HG03064 (cell line): ENCODE data around the gene ASB7.

ENCODE experiments used
- ATAC-seq: cut with Tn5 transposase; IDR thresholded peaks from one replicate; pipeline ENCODE4 v1.9.1; 2021; ENCODE audit warnings: low read depth; ENCODE audit not compliant: unreplicated experiment

Gene ASB7

DNA sequence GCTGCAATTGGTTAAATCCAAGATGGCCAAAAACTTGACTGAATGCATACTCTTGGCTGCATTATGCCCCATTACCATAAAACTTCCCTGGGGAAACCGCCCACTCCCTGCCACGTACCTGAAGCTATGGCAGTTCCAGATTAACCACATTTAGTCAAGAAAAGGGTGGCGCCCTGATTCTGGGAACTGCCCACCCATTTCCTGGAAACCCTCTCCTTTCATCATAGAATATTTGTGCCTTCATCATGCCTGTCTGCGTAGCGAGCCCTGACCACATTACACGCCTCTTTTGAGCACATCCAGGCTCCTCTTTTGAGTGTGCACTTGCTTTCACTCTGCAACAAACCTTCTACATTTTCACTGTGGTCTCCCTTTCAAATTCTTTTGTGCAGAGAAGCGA lies 5.6 kb upstream of the ASB7 start:
- ATAC-seq: peak; percentile 74

DNA sequence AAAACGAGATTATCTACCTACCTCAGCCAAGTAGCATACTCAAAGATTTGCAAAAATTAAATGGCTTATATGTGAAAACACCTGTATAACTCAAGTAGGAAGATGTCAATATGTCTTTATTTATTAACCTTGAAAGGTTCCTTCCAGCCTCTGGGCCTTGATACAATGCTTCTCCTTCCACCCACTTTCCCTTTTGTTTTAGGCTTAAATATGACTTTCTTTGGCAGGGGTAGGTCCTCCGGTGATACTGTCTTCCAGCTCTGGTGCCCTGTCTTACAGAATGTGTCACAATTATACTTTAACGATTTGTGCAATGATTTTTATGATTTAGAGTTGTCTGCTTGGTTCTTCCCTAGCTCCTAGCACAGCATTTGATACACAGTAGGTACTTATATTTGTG lies 4.5 kb upstream of the ASB7 start:
- no peak for ATAC-seq

DNA sequence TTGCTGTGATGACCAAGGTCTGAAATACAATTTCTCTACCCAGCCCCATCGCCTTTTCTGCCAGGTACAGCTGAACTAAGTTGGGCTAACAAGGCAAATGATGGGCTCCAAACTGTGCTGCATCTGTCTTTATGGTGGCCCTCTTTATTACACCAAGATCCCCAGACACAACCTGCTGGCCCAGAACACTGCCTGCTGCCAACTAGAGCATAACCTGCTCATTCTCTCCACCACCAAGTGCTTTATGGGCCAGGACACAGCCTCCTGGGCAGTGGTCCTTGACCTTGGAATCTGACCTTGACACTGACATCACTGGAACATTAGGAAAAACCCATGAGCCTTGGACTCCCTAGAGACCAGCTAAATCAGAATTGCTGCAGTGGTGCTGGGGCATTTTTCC lies 3.7 kb upstream of the ASB7 start:
- no peak for ATAC-seq

DNA sequence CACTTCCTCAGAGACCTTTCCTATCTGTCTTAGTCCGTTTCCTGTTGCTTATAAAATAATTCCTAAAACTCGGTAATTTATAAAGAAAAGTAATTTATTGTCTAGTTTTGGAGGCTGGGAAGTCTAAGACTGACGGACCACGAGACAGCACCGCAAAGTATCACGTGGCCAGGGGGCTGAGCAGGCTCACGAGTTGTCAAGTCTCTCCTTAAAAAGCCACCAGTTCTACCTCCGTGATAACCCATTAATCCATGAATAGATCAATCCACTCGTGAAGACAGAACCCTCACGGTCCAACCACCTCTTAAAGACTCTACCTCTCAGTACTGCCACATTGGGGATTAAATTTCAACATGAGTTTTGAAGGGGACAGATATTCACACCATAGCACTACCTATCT lies 1.2 kb upstream of the ASB7 start:
- ATAC-seq: no peak

DNA sequence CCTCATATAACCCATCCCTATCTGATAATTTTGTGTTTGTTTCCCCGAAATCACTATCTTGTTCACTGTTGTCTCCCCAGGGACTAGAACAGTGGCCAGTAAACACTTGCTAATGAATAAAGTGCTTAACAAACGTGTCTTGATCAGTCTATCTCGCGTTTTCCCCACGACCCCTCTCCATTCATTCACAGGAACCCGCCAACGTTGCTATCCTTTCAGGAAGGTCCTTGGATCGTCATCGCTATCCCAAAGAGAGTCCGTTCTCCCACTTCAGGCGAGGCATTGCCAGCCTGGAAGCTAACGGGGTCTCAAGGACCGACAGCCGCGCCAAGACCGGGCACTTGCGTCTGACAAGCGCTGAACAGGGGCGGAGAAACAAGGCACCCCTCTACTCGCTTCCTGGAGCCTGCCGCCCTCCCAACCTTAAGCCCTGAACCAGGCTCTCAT lies 749 bp upstream of the ASB7 start:
- ATAC-seq: peak; percentile 6

DNA sequence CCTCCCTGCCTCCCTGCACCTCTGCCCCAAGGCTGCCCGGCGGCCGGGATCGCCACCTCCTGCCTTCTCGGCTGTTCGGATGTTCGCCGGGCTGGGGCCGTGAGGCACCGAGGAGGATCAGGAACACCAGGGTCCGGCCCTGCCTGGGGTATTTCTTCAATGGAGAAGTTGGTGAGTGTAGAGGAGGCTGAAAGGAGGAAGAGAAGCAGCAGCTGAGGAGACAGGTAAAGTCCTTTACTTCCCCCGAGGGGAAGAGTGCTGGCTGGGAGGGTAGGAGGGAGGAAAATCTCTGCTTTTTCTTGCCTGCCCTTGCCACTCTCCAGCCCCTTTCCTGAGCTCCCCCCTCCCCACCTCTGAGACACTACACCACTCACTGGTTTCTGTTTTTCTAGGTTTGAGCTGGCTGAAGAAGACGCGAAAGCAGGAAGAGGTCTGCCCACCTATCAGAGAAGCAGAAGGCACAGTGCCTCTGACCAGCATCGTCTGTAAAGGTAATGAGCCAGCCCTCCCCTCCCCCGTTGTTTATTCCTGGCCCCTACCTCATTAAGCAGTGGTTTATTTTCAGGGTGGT lies 519 bp downstream of the ASB7 start:
- peak; percentile 40 for ATAC-seq

DNA sequence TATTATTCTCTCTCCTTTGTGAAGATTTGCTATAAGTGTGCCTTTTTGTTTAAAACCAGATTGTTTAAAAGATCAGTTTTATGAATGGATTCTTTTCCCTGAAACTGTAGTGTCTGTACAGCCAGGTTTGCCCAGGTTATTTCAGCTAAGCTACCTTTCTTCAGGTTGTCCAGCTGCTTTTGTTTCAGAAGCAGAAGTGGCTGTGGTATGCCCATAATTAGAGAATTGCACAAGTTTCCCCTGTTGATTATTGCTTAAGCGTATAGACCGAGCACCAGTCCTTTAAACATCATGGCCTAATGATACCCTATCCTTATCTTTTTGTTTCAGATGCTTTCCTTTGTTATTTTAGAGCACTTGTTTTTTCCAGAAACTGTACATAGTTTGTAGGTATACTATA lies 10.2 kb downstream of the ASB7 start:
- ATAC-seq: no peak

DNA sequence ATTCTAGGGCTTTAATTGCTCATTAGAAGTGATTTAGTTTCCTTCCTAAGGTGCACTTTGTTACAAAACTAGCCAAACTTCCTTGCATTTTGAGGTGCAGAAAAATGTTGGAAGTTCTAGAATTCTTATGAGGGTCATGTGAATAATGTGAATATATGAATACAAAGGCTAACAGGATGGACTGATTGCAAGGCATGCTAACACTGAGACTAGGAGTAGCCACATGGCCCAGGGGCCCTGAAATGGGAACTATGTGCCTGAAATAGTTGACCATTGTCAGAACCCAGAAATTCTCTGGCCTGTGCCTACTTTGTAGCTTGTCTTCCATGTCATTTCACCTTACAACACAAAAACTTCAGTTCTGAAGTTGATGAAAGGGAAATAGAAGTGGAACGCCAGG lies 10.8 kb downstream of the ASB7 start:
- no peak for ATAC-seq

DNA sequence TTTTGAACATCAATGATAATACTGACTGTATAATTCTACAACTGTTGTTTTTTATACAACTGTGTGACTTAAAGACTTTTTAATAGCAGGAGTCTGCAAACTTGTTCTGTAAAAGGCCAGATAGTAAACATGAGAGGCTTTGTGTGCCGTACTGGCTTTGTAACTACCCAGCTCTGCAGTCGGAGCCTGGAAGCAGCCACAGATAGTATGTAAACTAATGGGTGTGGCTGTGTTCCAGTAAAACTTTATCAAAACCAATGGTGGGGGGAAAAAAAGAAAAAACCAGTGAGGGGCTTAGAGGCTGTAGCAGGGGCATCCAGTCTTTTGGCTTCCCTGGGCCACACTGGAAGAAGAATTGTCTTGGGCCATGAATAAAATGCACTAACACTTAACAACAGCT lies 11.9 kb downstream of the ASB7 start:
- ATAC-seq: no peak

DNA sequence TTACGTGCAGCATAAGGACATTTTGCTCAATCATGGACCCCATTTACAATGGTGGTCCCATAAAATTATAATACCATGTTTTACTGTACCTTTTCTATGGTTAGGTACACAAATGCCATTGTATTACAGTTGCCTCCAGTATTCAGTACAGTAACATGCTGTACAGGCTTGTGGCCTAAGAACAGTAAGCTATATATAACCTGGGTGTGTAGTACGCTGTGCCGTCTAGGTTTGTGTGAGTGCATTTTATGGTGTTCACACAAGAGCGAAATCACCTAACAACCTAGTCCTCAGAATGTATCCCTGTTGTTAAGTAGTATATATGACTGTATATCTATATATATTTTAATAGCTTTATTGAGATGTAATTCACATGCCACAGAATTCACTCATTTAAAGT lies 12.5 kb downstream of the ASB7 start:
- no peak for ATAC-seq

DNA sequence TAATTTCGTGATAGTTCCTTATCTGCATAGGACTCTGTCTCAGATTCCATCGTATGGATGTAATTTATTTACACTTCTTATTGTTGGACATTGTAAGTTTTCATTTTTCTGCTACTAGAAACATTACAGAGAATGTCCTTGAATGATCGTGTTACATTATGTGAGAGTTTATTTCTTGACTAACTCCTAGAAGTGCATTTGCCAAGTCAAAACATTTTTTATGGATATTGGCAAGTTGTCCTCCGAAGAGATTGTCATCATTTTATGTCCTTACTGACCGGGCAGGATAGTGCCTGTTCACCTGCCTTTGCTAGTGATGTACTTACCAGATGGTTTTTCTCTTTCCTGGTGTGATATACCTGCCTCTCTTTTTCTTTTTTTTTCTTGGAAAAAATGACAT lies 13.4 kb downstream of the ASB7 start:
- no peak for ATAC-seq

DNA sequence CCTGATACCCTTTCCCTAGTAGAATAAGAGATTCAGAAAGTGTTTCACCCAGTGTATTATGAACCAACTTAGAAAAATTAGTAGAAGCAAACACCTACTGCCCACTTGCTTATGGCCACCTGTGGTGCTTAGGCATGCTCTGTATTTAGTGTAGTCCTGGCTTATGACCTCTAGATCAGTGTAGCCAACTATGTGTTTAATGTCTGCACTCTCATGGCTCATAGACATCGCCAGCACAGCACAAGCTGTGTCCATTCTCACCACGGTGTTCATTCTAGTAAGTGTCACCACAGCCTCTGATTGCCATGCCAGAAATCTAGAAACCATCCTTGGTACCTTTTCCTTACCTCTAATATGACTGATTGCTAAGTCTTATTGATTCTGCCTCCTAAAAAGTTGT lies 14.3 kb downstream of the ASB7 start:
- no peak for ATAC-seq

DNA sequence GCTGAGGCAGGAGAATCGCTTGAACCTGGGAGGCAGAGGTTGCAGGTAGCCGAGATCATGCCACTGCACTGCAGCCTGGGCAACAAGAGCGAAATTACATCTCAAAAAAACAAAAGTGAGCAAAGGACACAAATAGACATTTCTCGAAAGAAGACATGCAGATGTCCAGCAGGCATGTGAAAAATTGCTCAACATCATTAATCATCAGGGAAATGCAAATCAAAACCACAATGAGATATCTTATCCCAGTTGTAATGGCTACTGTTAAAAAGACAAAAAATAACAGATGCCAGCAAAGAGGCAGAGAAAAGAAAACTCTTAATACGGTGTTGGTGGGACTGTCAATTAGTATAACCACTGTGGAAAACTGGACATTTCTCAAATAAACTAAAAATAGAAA lies 20.9 kb downstream of the ASB7 start:
- ATAC-seq: no peak

DNA sequence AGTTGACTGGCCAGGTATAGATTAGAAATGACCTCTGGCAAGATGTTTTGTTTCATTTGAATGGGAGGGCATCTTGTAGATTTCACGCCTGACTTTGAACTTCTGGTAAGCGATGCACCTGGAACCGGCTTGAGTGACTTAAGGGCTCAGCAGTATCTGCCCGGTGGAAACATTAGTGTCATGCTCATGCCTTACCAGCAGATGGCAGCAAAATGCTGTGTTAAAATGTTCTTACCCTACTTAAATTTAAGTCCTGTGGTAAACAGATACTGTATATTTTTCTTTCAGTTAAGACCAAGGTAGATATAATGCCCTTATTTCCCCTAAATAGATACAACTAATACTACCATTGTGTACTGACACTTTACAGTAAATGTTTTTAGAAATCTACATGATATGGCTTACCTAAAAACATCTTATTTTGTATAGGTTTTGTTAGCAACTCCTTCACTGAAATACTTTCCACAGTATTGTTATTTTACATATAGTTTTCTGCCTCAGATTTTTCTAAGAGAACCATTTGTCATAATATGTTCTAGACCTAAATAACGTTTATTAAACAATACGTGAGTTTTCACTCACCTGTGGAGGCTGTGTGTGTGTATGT lies 25.5 kb downstream of the ASB7 start:
- ATAC-seq: peak; percentile 84

DNA sequence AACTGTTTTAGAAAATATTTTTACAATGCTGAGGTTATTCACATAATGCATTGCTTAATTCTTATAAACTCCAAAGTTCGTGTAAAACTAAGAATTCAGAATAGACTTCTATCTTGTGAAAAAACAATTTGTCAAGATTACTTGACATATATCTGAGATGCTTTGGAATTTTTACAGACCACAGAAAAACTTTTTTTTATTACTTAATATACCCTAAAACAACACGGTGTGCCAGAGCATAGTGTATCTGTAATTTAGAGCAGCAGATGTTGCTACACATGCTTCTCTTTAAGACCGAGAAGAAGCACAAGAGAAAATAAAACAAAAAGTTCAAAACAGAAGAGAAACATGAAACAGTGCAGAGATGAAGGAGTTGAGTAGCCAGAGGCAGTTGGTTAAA lies 26.4 kb downstream of the ASB7 start:
- ATAC-seq: no peak

DNA sequence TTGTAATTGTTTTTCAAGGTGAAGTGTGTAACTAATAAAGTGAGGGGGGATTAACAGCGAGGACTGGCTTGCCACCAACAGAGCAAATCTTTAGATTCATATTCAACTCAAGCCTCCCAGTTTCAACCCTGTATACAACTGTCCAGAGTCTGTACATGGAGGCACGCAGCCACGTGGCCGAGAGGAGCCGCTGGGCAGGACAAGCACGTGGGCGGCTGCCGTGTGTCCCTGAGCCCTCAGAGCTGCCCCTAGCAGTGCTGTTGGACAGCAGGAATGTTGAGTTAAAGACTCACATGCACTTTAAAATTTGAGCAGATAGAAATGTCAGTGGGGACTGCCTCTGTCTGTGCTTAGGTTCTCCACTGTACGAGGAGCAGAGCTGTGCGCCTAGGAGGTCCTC lies 29.4 kb downstream of the ASB7 start:
- no peak for ATAC-seq

DNA sequence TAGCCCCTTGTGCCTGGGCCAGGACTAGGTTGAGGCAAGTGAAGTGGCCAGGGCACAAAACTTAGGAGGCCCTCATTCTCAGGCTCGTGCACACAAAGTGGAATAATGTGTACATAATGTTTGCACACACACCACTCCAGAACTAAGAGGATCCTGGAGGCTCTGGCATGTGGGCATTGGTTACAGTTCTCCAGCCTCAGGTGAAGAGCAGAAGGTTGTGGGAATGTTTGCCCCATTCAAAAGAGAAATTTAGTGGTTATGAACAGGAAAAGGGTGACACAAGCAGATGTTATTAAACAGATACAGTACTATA lies 31.3 kb downstream of the ASB7 start:
- ATAC-seq: no peak

DNA sequence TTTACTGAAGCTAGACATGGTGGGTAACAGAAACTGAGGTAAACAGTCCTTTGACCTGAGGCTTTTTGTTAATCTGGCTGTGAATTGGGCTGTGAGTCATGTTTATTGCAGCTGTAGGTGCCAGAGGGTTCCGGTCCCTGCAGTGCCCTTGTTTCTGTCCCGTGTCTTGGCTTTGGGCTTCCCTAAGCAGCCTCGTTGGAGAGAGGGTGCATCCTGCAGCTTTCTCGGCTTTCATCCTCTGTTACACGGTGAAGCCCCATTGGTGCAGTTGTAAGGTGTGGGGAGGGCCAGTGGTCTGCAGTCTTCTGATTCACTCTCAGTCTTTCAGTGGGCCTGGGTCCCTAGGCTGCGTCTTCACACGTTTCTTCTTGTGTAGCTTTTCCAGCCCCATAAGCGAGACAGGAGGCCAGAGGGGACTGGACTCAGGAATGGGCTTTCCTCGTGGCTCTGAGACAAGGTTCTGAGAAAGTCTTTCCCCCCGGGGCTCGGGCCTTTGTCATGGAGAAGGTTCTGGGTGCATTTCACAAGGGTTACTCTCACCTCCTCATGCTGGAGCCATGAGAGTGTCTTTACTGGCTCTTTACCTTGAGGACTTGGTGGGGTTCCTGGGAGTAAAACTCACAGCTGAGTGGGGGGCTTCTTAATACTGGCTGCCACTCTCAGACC lies 33.1 kb downstream of the ASB7 start:
- ATAC-seq: no peak

DNA sequence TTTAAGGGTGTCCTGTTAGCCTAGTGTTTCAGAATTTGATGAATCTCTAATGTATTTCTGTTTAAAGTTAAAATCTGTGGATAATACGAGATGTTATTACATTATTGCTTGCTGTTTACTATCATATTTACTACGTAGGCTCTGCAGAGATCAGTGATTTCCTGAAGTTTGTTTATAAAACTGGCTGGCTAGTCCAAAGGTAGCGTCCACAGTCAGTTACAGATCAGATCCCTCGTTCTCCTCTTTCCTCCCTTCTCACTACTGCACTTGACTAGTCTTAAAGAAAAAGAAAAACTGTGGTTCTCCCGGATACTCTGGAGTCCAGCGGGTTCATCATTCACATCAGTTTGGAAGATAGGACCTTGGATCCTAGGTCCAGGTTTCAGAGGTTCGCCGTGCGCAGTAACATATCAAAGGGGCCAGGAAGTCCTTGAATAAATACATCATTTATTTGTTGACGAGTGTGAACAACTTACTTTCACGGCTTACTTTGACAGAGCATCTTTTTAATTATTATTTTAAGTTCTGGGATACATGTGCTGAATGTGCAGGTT lies 35.9 kb downstream of the ASB7 start:
- ATAC-seq: no peak

DNA sequence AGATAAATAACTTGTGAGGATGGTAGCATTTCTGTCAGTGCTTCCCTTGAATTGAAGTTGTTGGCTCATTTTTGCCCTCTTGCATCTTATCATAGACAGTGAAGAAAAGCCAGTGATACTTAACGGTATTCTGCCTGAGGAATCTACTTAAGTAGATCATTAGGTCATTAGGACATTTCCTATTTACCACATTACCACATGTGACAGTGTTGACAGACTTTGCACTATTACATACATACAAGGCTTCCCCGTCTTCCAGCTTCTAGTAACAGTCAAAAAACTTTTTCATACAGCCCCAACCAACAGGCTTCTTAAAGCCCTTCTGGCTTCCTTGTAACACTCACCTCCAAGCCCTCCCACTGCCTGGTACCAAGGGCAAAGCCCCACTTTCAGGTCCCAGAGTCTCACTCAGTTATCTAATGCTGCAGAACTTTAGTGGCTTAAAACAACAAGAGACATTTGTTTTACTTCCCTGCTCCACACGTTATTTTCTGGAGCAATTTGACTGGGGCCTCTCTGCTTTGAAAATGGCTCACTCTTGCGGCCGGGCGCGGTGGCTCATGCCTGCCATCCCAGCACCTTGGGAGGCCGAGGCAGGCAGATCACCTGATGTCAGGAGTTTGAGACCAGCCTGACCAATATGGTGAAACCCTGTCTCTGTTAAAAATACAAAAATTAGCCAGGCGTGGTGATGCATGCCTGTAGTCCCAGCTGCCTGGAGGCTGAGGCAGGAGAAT lies 40.0 kb downstream of the ASB7 start:
- ATAC-seq: no peak

DNA sequence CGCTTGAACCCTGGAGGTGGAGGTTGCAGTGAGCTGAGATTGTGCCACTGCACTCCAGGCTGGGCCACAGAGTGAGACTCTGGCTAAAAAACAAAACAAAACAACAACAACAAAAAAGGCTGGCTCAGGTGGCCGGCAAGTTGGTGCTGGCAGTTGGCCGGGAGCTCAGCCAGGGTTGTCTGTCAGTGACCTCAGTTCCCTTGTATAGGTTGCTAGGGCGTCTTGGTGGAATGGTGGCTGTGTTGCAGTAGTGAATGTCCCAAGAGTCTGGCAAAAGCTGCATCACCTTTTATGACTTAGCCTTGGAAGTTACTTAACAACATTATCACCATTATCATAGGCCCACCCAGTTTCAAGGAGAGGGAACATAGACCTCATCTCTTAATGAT lies 40.6 kb downstream of the ASB7 start:
- ATAC-seq: no peak

DNA sequence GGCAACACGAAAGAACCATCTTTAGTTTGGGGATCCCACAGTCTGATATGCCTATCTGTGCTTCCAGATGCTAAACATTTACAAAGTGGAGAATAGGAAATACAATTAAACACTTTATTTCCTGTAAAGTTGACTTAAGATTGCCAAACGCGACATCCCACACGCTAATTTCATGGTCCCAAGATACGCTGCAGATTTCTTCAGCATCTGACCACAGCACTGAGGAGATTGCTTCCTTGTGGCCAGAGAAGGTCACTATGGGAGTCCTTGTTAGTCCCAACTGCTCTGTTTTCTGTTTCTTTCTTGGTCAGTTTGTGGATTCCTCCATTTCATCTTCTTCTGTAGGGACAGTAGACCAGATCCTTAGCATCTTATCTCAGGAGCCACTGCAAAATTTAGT lies 43.3 kb downstream of the ASB7 start:
- no peak for ATAC-seq
